G401.6 (cell line): Measurements from ENCODE around the gene PDX1.

ENCODE experiments used
- FAIRE-seq: peaks from 2 replicates; lab custom pipeline; 2012; peaks lifted over from hg19 to GRCh38; lab: Jason Lieb, UNC

PDX1 gene

GRCh38 chr13:27922883-27923612 is 3.2 kb downstream of the PDX1 start:
- FAIRE-seq, result no peak

GRCh38 chr13:27923794-27924528 is 4.2 kb downstream of the PDX1 start:
- no peak for FAIRE-seq

GRCh38 chr13:27924529-27925141 is 4.8 kb downstream of the PDX1 start:
- no peak for FAIRE-seq

GRCh38 chr13:27925220-27925991 is 5.6 kb downstream of the PDX1 start:
- FAIRE-seq, result no peak

GRCh38 chr13:27926644-27927434 is 7.0 kb downstream of the PDX1 start:
- no peak for FAIRE-seq

- FAIRE-seq, result no peak
Observed at GRCh38 chr13:27927444-27928352, 7.9 kb downstream of the PDX1 start.

- FAIRE-seq, result no peak
Observed at GRCh38 chr13:27928353-27928804, 8.6 kb downstream of the PDX1 start.

- FAIRE-seq, result no peak
Observed at GRCh38 chr13:27928805-27929753, 9.3 kb downstream of the PDX1 start.

- no peak for FAIRE-seq
Observed at GRCh38 chr13:27929868-27930267, 10.1 kb downstream of the PDX1 start.

GRCh38 chr13:27933118-27933517 is 13.3 kb downstream of the PDX1 start:
- no peak for FAIRE-seq

- FAIRE-seq, result no peak
Observed at GRCh38 chr13:27933580-27934328, 14.0 kb downstream of the PDX1 start.

- no peak for FAIRE-seq
Observed at GRCh38 chr13:27942972-27943371, 23.2 kb downstream of the PDX1 start.

- FAIRE-seq, result no peak
Observed at GRCh38 chr13:27952876-27953675, 33.3 kb downstream of the PDX1 start.

GRCh38 chr13:27953676-27954405 is 34.0 kb downstream of the PDX1 start:
- no peak for FAIRE-seq

GRCh38 chr13:27954406-27954851 is 34.6 kb downstream of the PDX1 start:
- FAIRE-seq, result no peak

GRCh38 chr13:27955014-27955591 is 35.3 kb downstream of the PDX1 start:
- no peak for FAIRE-seq
